Stimulated activated effector memory CD8-positive, alpha-beta T cell treated with anti-CD3 and anti-CD28 coated beads, Interleukin-12 subunit alpha, Interleukin-12 subunit beta, amount 100 ng/mL, for 72 hours (primary cell): Measurements from ENCODE around the gene GRID1.
A peak's percentile ranks its signal among the peaks of the same experiment; 100 is the strongest.

Experiments
- ATAC-seq: fragments of 150-1000 bp; cut with Tn5 transposase; 2 replicates; pipeline ENCODE4 v1.10.0; 2021
- DNase-seq, 2 donors: peaks; one replicate each; pipeline ENCODE4 v3.0.0; 2021 to 2022; ENCODE audit warnings: low spot score in 2 of 2
- H3K27ac Mint-ChIP-seq: one replicate; pipeline ENCODE4 v1.8.0; 2022; ENCODE audit warnings: mild to moderate bottlenecking, mixed read lengths
- H3K36me3 Mint-ChIP-seq: one replicate; pipeline ENCODE4 v1.8.0; 2022; ENCODE audit warnings: mild to moderate bottlenecking, mixed read lengths
- H3K4me1 Mint-ChIP-seq: one replicate; pipeline ENCODE4 v1.8.0; 2022; ENCODE audit warnings: mixed read lengths
- H3K4me3 Mint-ChIP-seq: one replicate; pipeline ENCODE4 v1.8.0; 2022; ENCODE audit warnings: mild to moderate bottlenecking, mixed read lengths
- H3K9me3 Mint-ChIP-seq: one replicate; pipeline ENCODE4 v1.8.0; 2022; ENCODE audit warnings: mixed read lengths

Gene GRID1

DNA sequence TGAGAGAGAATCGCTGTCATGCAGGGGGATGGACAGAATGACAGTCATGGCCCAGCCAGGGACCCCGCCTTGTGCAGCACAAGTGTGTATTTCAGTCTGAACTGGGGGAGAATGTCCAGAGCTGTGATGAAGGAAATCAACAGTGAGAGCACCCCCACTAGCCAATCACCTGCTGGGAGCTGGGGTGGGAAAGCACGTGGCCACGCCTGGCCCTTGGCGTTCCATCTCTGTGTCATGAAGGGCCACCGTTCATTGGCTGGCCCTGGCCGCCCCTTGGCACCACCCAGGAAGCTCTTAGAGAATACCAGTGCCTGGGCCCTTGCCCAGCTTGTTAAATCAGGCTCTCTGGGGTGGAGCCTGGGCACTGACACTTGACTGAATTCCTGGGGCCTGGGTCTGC lies 22.8 kb downstream of the GRID1 start:
- DNase-seq (no peak), ATAC-seq (no peak)
- Mint-ChIP-seq H3K9me3 (no peaks in the 10 kb centered on the region), H3K36me3 (no peaks in the 10 kb centered on the region), H3K27ac (no peak overlapping the region), H3K4me1 (peaks cover 6% of the 10 kb centered on the region), H3K4me3 (no peak overlapping the region)

DNA sequence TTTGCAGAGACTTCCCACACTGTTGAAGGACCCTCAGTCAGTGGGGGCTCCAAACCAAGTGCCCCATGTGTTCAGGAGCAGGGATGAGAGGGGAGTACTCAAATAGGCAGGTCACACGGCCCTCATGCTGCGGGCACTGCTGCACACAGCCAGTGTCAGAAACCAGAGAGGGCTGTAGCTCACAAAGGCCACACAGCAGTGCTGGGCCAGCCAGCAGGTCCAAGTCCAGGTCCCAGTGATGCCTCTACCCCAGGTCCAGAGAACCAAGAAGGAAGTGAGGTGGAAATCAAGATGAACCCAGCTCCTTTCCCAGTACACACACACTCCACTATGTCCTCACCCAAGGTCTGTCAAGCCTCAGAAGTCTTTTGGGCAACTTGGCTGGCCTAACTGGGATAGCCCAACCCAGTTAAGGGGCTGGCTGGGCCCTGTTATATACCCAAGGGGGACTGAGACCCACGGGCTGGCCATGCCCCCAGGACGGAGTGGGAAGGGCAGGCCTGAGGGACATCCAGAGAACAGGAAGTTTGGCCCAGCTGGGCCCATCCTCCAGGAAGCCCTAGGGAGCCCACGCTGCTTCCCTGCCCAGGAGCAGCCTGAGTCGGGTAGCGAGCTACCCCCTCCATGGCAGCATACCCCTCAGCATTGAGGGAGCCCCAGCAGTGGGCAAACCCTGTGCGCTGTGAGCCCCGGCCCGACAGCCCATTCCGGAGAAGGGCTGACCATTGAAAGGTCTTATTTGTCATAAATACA lies 24.3 kb downstream of the GRID1 start:
- Mint-ChIP-seq H3K36me3 (no peaks in the 10 kb centered on the region), H3K4me3 (no peak overlapping the region), H3K9me3 (no peaks in the 10 kb centered on the region), H3K27ac (no peak overlapping the region), H3K4me1 (peaks cover 6% of the 10 kb centered on the region)
- no peak for DNase-seq
- ATAC-seq, result no peak

- H3K27ac Mint-ChIP-seq, result no peak overlapping the region
These were observed 25.2 kb downstream of the GRID1 start for GRCh38 chr10:86341361-86341811.

GRCh38 chr10:86340991-86341260 lies 25.7 kb downstream of the GRID1 start:
- Mint-ChIP-seq H3K4me1 (peaks cover 6% of the 10 kb centered on the region), H3K9me3 (no peaks in the 10 kb centered on the region), H3K36me3 (no peaks in the 10 kb centered on the region), H3K27ac (no peak overlapping the region), H3K4me3 (no peak overlapping the region)
- ATAC-seq, result no peak
- DNase-seq, result no peak

More at GRCh38 chr10:86341361-86341811, 25.2 kb downstream of the GRID1 start:
- H3K4me1 Mint-ChIP-seq, result peaks cover 6% of the 10 kb centered on the region
- H3K36me3 Mint-ChIP-seq, result no peaks in the 10 kb centered on the region
- H3K9me3 Mint-ChIP-seq, result no peaks in the 10 kb centered on the region
- ATAC-seq, result no peak
- DNase-seq, result no peak
- no peak overlapping the region for H3K4me3 Mint-ChIP-seq

- H3K9me3 Mint-ChIP-seq, result no peaks in the 10 kb centered on the region
- H3K27ac Mint-ChIP-seq, result no peak overlapping the region
- no peak for DNase-seq
- no peak for ATAC-seq
- no peak overlapping the region for H3K4me3 Mint-ChIP-seq
- H3K4me1 Mint-ChIP-seq, result peaks cover 6% of the 10 kb centered on the region
- H3K36me3 Mint-ChIP-seq, result no peaks in the 10 kb centered on the region
These were observed 26.2 kb downstream of the GRID1 start for GRCh38 chr10:86340176-86340990.

GRCh38 chr10:86339226-86339865 lies 27.2 kb downstream of the GRID1 start:
- Mint-ChIP-seq H3K9me3 (no peaks in the 10 kb centered on the region), H3K36me3 (no peaks in the 10 kb centered on the region), H3K27ac (no peak overlapping the region), H3K4me3 (no peak overlapping the region), H3K4me1 (peaks cover 2% of the 10 kb centered on the region)
- ATAC-seq (no peak), DNase-seq (no peak)

GRCh38 chr10:86337121-86337601 lies 29.4 kb downstream of the GRID1 start:
- ATAC-seq (no peak), DNase-seq (no peak)
- Mint-ChIP-seq H3K27ac (no peak overlapping the region), H3K4me3 (no peak overlapping the region), H3K9me3 (no peaks in the 10 kb centered on the region), H3K36me3 (no peaks in the 10 kb centered on the region), H3K4me1 (no peaks in the 10 kb centered on the region)

DNA sequence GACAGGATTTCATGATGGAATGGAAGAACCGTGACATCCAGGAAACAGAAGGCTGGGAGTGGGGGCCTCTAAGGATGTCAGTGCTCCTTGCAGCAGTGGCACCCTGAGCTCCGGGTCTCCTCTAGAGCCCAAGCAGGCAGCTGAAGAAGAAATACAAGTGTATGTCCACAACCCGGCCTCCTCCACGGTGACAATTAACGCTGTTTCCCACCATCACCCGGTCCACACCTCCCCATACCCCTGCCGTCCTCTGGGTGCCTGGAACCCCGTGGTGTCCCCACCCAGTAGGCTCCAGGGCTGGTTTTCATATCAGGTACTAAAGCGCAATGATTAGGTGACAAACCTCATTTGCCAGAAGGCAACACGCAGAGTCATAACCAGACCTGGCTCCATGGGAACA lies 30.3 kb downstream of the GRID1 start:
- Mint-ChIP-seq H3K9me3 (no peaks in the 10 kb centered on the region), H3K4me3 (no peak overlapping the region), H3K27ac (no peak overlapping the region), H3K36me3 (no peaks in the 10 kb centered on the region), H3K4me1 (no peaks in the 10 kb centered on the region)
- ATAC-seq, result no peak
- no peak for DNase-seq

- DNase-seq, result no peak
- ATAC-seq, result no peak
- H3K4me3 Mint-ChIP-seq, result no peak overlapping the region
- H3K9me3 Mint-ChIP-seq, result no peaks in the 10 kb centered on the region
- no peaks in the 10 kb centered on the region for H3K4me1 Mint-ChIP-seq
- H3K36me3 Mint-ChIP-seq, result no peaks in the 10 kb centered on the region
- H3K27ac Mint-ChIP-seq, result no peak overlapping the region
These were observed 30.8 kb downstream of the GRID1 start for GRCh38 chr10:86335831-86336230.

GRCh38 chr10:86335257-86335656 lies 31.3 kb downstream of the GRID1 start:
- no peaks in the 10 kb centered on the region for H3K36me3 Mint-ChIP-seq

DNA sequence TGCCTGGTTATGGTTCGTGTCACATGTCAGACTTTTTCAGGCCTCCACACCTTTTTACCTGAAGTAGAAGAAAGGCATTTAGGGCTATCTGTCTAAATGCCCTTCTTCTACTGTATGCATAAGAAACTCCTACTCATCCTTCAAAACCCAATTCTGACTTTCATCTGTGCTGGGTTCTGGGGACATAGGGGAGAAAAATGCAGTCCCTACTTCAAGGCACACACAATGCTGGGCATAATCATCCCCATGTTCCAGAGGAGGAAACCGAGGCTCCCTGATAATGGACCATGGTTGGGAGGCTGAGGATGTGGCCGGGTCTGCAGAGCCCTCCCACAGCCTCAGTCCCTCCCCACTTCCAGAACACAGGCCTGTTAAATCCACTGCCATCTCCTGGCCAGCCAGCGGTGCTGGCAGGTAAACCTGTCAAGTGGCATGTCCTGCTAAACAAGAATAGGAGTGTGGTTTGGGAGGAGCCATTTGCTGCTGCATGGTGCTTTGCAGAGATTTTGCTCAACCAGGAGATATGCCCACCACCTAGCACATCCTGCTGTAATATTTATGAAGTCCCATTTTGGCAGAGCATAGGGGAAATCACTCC lies 32.0 kb downstream of the GRID1 start:
- no peaks in the 10 kb centered on the region for H3K36me3 Mint-ChIP-seq

More at GRCh38 chr10:86335257-86335656, 31.3 kb downstream of the GRID1 start:
- DNase-seq, result no peak
- no peak for ATAC-seq
- Mint-ChIP-seq H3K4me1 (no peaks in the 10 kb centered on the region), H3K4me3 (no peak overlapping the region), H3K27ac (no peak overlapping the region), H3K9me3 (no peaks in the 10 kb centered on the region)

DNA sequence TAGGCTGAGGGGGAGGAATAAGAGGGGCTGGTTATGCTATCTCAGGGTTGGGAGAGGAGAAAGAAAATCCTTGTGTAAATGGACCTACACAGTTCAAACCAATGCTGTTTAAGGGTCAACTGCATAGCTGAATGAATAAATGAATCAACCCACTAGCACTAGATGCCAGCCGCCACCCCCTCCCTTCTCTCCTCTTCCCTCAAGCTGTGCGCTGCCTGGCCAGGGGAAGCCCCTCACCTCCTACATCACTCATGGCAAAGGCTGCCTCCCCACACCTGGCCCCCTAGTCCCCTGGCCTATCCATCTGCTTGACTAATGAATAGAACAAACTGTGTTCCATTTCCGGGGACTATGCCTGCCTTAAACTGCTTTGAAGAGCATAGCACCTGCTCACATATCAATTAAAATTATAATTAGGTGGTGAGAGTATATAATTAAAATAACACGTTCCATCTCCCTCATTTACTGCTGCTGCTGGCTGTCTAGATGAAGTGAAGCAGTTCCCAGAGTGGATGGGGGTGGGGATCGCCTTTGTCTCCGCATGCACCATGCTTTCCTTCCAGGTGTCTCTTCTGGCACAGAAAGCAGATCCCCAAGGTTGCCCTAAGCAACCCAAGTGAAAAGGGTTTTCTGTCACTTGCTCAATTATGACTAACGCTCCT lies 32.6 kb downstream of the GRID1 start:
- no peaks in the 10 kb centered on the region for H3K36me3 Mint-ChIP-seq
- DNase-seq, result no peak
- ATAC-seq, result no peak
- H3K9me3 Mint-ChIP-seq, result no peaks in the 10 kb centered on the region
- no peak overlapping the region for H3K27ac Mint-ChIP-seq
- no peak overlapping the region for H3K4me3 Mint-ChIP-seq
- no peaks in the 10 kb centered on the region for H3K4me1 Mint-ChIP-seq

More for the DNA sequence above, 32.0 kb downstream of the GRID1 start:
- Mint-ChIP-seq H3K4me3 (no peak overlapping the region), H3K9me3 (no peaks in the 10 kb centered on the region), H3K27ac (no peak overlapping the region), H3K4me1 (no peaks in the 10 kb centered on the region)
- DNase-seq (no peak), ATAC-seq (no peak)

- no peak for ATAC-seq
- no peak for DNase-seq
- no peak overlapping the region for H3K27ac Mint-ChIP-seq
- no peaks in the 10 kb centered on the region for H3K4me1 Mint-ChIP-seq
- no peaks in the 10 kb centered on the region for H3K9me3 Mint-ChIP-seq
- no peak overlapping the region for H3K4me3 Mint-ChIP-seq
- no peaks in the 10 kb centered on the region for H3K36me3 Mint-ChIP-seq
These were observed 34.7 kb downstream of the GRID1 start for GRCh38 chr10:86331861-86332260.

DNA sequence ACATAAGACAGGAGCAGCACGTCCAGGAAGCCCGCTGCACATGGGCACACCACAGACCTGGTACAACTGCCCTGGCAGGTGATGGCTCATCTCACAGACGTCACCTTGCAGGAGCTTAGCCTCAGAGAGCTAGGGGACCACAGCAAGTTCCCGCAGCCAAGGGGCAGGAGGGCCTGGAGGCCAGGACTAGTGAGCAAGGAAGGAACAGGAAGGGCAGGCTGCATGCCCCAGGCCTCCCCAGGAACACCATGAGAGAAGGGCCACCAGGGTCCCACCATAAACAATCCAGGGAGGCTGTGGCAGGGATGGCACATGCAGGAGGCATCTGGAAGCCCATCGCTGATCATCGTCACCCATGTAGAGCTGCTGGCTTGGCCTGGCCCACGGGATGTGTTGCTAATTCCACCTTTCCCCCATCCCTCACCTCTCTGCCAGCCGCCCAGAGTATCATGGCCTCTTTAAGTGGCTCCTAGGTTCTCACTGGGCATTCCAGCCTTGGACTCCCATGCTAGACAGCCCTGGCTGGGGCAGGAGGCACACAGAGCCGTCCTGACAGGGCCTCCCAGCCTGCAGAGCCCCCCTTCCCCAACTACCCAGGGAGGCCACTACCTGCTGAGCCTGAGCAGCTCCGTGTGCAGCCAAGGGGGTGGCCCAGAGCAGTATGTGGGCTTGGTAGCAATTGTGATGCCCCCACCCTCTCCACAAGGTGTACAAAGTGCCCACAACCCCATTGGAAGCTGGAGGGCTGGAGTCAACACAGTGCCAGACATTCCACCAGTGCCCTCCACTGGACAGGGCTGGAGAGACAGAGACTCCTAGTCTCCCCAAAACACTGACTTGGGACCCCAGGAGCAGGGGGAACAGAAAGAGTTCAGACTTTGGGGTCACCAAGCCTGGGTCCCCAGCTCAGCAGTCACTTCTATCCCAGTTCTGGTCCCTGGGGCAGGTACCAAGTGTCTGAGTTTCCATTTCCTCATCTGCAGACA lies 35.5 kb downstream of the GRID1 start:
- Mint-ChIP-seq H3K4me3 (no peak overlapping the region), H3K27ac (no peak overlapping the region), H3K36me3 (no peaks in the 10 kb centered on the region), H3K4me1 (no peaks in the 10 kb centered on the region), H3K9me3 (no peaks in the 10 kb centered on the region)
- DNase-seq (no peak), ATAC-seq (peak; percentile 12)
